MG63 (cell line): ENCODE data around the gene ANGPTL8. TPM values are rescaled to one million over a fixed set of nuclear protein-coding genes. Genes with fewer than 3 reads are reported as not detected.
A peak's percentile ranks its signal among the peaks of the same experiment; 100 is the strongest.

Experiments used
- DNase-seq: peaks from one replicate; pipeline ENCODE4 v3.0.0-alpha.2; 2020
- H3K27me3 ChIP-seq: fragments of 250-450 bp; sonication (Bioruptor Pico); 2 replicates; pipeline ENCODE4 v1.5.1; 2020; ENCODE audit warnings: mild to moderate bottlenecking, moderate library complexity
- H3K36me3 ChIP-seq: fragments of 250-450 bp; sonication (Bioruptor Pico); 2 replicates; pipeline ENCODE4 v1.5.1; 2020; ENCODE audit warnings: mild to moderate bottlenecking, moderate library complexity
- H3K4me3 ChIP-seq: fragments of 250-450 bp; sonication (Bioruptor Pico); 2 replicates; pipeline ENCODE4 v1.5.1; 2020; ENCODE audit warnings: mild to moderate bottlenecking, moderate library complexity
- H3K9me3 ChIP-seq: fragments of 250-450 bp; sonication (Bioruptor Pico); 2 replicates; pipeline ENCODE4 v1.5.1; 2020; ENCODE audit warnings: mild to moderate bottlenecking, moderate library complexity
- total RNA-seq: library from RNA; depleted of rRNA; stranded (reverse); fragments of >200 nt; shearing (Covaris generic); gene quantifications from 2 replicates; pipeline ENCODE4 v1.2.3, GENCODE V29; 2014; ENCODE audit warnings: low replicate concordance

ANGPTL8 gene
- total RNA-seq, 1 experiment from 2014 or later: not detected

DNA sequence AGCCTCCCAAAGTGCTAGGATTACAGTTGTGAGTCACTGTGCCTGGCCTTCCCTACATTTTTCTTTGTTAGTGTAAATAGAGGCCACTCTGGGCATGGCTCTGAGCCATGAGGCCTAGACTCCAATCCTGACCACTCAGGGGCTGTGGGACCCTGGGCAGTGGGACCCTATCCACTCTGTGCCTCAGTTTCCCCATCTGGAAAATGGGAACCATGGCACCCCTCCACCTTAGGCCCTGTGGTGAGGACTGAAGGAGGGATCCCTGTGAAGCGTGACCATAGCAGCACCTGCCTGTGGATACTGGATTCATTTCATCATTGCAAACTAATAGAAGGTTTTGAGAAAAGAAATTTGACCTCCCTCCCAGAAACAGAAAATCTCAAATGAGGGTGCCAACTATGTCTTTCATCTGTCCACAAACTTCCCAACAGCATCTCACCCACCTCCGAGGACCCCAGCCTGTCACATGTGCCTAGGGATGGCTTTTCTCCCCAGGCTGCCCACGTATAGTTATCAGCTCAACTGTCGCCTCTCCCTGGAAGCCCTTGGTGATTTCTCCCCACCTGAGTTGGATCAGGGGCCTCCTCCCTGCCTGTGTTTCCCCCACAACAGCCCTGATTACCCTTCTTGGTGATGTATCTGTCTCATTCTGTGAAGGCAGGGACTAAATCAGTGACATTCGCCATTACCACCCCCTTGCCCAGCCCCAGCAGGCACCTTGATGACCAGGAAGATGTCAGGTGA lies 5.6 kb downstream of the ANGPTL8 start:
- H3K9me3 ChIP-seq: no peaks in the 10 kb centered on the region
- peaks cover 9% of the 10 kb centered on the region for H3K36me3 ChIP-seq
- no peak overlapping the region for H3K4me3 ChIP-seq
- no peaks in the 10 kb centered on the region for H3K27me3 ChIP-seq
- DNase-seq: peak; percentile 38

DNA sequence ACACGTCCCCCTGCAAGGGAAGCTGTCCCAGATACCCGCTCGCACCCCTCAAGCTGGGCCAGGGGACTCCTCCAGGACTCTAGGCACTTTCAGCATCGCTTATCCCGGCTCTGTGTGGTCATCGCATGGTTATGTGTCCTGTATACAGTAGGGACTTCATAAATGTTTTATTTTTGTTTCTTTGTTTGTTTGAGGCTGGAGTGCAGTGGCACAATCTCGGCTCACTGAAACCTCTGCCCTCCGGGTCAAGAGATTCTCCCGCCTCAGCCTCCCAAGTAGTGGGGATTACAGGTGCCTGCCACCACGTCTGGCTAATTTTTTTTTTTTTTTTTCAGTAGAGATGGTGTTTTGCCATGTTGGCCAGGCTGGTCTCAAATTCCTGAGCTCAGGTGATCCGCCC lies 7.5 kb downstream of the ANGPTL8 start:
- Histone ChIP-seq H3K36me3 (peaks cover 22% of the 10 kb centered on the region), H3K9me3 (no peaks in the 10 kb centered on the region), H3K27me3 (no peaks in the 10 kb centered on the region), H3K4me3 (no peak overlapping the region)
- DNase-seq: no peak

DNA sequence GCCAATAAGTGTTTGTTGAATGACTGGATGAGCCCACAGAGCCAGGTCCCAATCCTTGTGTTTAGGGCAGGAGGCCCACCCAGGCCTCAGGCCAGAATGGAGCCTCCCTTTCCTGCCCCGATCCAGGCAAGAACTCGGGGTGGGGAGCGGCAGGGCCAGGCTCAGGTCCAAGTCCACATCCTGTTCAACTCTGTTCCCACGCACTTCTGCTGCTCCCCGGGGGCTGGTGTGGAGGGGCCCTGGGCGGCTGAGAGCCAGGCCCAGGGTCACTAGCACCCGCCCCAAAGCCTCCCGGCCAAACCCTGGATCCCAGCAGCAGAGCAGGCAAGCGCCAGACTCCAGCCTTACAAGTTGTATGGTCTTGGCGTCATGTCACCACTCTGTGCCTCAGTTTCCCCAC lies 8.0 kb downstream of the ANGPTL8 start:
- peaks cover 22% of the 10 kb centered on the region for H3K36me3 ChIP-seq
- no peak for DNase-seq
- no peaks in the 10 kb centered on the region for H3K9me3 ChIP-seq
- no peak overlapping the region for H3K4me3 ChIP-seq
- H3K27me3 ChIP-seq: no peaks in the 10 kb centered on the region

DNA sequence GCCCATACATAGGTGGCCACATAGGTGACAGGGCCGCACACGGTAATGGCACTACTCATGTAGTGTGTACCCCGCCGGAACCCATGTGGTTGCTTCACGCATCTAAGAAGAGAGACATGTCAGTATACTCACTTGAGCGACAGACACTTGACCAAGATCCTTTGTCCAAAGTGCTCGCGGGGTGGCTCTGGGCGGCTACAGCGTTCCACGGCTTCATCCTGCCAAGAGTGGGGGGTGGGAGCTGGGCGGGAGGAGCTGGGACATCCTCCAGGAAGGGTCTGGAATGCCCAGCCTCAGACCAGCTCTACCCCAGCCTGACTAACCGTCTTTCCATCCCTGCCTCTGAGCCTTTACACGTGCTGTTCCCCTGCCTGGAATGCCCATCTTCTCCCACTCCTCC lies 8.5 kb downstream of the ANGPTL8 start:
- no peak for DNase-seq
- H3K27me3 ChIP-seq: no peaks in the 10 kb centered on the region
- peaks cover 22% of the 10 kb centered on the region for H3K36me3 ChIP-seq

DNA sequence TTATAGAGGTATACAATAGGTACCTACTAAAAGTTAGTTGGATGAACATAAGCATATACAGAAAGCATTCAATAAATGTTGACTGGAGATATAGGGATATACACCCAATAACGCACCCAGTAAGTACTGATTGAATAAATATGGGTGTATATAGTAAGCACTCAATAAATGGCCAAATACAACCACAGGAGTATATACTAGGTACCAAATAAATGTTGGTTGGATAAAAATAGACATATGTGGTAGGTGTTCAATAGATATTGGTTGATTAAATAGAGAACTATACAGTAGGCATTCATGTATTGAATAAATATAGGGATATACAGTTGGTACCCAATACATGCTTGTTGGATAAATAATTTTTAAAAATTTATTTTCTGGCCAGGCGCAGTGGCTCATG lies 9.4 kb downstream of the ANGPTL8 start:
- no peak for DNase-seq
- Histone ChIP-seq H3K27me3 (no peaks in the 10 kb centered on the region), H3K36me3 (peaks cover 22% of the 10 kb centered on the region), H3K4me3 (no peak overlapping the region), H3K9me3 (no peaks in the 10 kb centered on the region)

More for the DNA sequence above, 8.5 kb downstream of the ANGPTL8 start:
- Histone ChIP-seq H3K9me3 (no peaks in the 10 kb centered on the region), H3K4me3 (no peak overlapping the region)

DNA sequence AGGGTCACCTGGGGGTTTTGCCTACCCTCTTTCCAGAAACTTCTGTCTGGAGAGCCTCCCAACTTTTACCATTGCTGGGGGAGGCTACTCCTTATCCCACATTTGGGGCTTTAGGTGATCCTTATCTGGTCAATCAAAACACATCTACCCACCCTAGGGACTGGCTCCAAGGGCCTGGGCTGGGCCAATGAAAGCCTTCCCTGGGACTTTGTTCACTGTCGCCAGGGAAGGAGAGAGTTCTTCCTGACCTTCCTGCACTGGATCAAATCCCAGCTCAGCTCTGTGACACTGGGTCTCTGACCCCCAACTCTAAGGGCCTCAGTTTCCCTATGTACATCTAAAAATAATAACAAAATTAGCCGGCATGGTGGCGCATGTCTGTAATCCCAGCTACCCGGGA lies 11.8 kb downstream of the ANGPTL8 start:
- Histone ChIP-seq H3K27me3 (no peaks in the 10 kb centered on the region), H3K9me3 (no peaks in the 10 kb centered on the region)
- DNase-seq: no peak

DNA sequence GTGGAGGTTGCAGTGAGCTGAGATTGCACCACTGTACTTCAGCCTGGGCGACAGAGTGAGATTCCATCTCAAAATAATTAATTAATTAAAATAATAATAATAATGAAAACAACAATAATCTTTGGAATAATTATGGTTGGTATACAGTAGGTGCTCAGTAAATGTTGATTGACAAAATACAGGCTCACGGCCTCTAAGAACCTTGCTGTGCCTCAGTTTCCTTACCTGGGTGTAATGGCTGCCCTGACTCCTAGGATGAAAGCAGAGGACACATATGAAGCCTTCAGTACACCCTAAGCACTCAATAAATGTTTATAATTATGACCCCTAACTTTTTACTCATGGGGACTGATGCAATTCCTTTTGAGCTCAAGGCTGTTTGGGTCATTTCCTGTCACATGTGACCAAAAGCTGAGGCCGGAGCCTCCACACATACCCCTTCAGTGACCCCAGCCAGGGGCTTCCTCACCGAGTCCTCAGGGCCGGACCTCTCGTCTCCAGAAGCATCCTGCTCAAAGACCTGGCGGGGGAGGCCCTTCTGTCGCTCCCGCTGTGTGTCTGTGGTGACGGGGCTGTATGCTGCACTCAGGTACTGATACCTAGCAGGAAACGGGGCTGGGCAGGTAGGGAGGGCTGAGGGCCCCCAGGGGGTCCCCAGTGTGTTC lies 12.4 kb downstream of the ANGPTL8 start:
- Histone ChIP-seq H3K4me3 (no peak overlapping the region), H3K27me3 (no peaks in the 10 kb centered on the region), H3K36me3 (peaks cover 17% of the 10 kb centered on the region), H3K9me3 (no peaks in the 10 kb centered on the region)
- no peak for DNase-seq

More for the DNA sequence above, 11.8 kb downstream of the ANGPTL8 start:
- Histone ChIP-seq H3K4me3 (no peak overlapping the region), H3K36me3 (peaks cover 17% of the 10 kb centered on the region)

DNA sequence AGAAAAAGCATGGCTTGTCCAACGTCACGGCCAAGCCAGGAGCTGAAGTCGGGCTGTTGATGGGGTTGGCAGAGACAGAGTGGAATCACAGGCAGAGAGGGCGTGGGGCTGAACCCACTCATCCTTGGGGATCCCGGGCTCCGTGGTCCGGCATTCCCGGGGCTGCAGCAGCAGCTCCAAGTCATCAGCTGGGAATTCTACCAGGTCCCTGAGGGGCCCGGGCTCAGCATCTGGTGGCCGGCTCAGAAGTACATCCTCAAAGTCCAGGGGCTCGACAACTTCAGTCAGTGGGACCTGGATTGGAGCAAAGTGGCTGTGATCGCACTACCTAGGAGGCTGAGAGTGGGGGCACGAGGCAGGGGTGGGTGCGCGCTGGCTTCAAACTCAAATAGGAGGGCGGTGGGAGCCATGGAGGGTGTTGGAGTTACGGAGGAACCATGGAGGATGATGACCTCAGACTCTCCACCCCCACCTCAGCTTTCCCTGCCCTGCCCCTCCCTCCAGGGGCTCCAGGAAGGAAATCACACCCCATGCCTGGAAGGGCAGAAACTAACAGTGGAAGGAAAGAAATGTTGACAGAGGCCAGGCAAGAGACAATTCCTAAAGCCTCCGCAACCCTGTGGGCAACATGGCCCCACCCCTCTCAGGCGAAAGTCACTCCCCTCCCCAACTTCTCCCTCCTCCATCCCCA lies 13.4 kb downstream of the ANGPTL8 start:
- no peak overlapping the region for H3K4me3 ChIP-seq
- no peaks in the 10 kb centered on the region for H3K27me3 ChIP-seq
- H3K9me3 ChIP-seq: no peaks in the 10 kb centered on the region
- DNase-seq: no peak
- peaks cover 16% of the 10 kb centered on the region for H3K36me3 ChIP-seq

DNA sequence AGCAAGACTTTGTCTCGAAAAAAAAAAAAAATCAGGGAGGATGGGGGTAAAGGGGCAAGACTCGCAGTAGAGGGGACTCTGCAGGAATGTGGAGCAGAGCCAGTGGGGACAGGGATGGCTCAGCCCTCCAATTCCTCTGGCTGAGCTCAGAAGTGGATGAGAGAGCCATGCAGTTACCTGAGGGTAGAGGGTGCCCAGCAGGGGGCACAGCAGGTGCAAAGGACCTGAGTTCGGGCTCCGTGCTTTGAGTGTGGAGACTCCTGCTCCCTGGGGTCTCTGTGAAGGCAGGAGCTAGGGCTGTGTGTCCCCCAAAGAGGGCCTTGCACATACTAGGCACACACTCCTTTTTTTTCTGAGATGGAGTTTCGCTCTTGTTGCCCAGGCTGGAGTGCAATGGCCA lies 15.2 kb downstream of the ANGPTL8 start:
- Histone ChIP-seq H3K36me3 (peaks cover 13% of the 10 kb centered on the region), H3K4me3 (no peak overlapping the region), H3K27me3 (no peaks in the 10 kb centered on the region), H3K9me3 (no peaks in the 10 kb centered on the region)
- DNase-seq: no peak

DNA sequence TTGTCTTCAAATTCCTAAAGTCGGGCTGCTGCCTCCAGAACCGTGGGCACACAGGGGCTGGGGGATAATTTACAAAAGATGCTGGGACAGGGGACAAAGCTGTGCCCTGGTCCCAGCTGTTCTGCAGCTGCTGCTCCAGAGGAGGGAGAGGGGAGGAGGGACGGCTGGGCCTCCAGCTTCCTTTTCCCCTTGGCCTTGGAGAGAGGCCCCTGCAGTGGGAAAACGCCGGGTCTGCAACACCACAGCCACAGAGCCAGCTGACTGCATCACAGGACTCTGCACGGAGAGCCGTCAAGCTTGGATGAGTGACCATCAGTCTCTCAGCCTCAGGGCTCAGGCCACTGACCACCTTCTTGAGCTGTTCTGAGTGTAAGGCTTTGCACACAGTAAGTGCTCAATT lies 16.8 kb downstream of the ANGPTL8 start:
- Histone ChIP-seq H3K4me3 (no peak overlapping the region), H3K9me3 (no peaks in the 10 kb centered on the region), H3K36me3 (peaks cover 6% of the 10 kb centered on the region), H3K27me3 (no peaks in the 10 kb centered on the region)
- no peak for DNase-seq

DNA sequence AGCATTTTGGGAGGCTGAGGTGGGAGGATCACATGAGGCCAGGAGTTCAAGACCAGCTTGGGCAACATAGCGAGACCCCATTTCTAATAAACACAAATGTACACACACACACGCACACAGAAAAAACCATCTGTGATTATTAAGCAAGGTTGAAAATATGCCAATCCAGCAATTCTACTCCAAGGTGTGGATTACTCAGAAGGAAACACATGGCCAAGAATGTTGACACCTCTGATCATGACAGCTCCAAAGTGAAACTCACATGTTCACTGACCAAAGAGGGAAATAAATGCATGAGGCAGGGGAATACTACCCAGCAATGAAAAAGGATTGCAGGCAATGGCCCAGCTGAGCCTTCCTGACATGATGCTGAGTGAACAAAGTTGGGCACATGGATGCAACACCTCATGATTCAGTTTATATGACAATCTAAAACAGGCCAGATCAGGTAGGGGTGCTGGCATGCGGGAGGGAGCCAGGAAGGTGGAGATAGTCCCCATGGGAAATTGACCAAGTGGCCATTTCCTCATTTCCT lies 18.5 kb downstream of the ANGPTL8 start:
- Histone ChIP-seq H3K4me3 (no peak overlapping the region), H3K9me3 (no peaks in the 10 kb centered on the region), H3K36me3 (no peaks in the 10 kb centered on the region), H3K27me3 (no peaks in the 10 kb centered on the region)
- DNase-seq: no peak

DNA sequence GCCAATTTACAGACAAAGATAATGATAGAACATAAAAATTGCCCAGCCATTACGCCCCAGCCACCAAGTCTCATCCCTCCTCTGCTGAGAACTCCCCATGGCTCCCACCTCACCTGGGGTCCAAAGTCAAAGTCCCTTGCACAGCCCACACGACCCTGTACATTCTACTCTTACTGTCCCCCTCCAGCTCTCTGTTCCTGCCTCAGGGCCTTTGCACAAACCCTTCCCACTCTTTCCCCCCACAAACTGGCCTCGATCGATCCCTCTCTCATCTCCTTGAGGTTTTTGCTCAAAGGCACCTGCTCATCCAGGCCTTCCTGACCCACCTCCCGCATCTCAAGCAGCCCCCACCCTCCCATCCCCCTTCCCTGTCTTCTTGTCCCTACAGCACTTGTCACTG lies 21.6 kb downstream of the ANGPTL8 start:
- Histone ChIP-seq H3K9me3 (no peaks in the 10 kb centered on the region), H3K27me3 (no peaks in the 10 kb centered on the region), H3K36me3 (no peaks in the 10 kb centered on the region), H3K4me3 (no peak overlapping the region)
- no peak for DNase-seq

DNA sequence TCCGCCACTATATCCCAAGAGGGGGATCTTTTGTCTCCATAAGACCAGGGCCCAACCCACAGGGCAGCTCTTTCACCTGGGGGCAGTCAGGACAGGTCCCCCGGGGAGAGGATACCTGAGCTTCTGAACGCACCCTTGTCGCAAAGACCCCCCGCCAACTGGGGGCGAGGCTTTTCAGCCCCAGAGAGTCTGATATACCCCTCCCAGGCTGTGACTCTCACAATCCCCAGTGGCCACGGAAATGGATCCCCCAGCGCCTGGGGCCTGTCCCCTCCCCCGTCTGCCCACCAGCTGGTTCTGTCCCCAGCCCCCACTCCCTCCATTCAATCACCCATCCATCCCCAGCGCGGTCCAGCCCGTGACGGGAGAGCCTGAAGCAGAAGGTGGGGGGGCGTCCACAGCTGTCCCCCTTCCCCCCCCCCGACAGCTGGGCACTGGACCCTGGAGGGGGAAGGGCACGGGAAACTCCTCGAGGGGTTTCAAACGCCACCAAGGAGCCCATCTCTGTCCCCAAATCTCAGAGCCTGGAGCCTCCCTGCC lies 22.1 kb downstream of the ANGPTL8 start:
- Histone ChIP-seq H3K4me3 (peak overlapping the region; percentile 83), H3K36me3 (no peaks in the 10 kb centered on the region), H3K9me3 (no peaks in the 10 kb centered on the region), H3K27me3 (no peaks in the 10 kb centered on the region)
- no peak for DNase-seq

DNA sequence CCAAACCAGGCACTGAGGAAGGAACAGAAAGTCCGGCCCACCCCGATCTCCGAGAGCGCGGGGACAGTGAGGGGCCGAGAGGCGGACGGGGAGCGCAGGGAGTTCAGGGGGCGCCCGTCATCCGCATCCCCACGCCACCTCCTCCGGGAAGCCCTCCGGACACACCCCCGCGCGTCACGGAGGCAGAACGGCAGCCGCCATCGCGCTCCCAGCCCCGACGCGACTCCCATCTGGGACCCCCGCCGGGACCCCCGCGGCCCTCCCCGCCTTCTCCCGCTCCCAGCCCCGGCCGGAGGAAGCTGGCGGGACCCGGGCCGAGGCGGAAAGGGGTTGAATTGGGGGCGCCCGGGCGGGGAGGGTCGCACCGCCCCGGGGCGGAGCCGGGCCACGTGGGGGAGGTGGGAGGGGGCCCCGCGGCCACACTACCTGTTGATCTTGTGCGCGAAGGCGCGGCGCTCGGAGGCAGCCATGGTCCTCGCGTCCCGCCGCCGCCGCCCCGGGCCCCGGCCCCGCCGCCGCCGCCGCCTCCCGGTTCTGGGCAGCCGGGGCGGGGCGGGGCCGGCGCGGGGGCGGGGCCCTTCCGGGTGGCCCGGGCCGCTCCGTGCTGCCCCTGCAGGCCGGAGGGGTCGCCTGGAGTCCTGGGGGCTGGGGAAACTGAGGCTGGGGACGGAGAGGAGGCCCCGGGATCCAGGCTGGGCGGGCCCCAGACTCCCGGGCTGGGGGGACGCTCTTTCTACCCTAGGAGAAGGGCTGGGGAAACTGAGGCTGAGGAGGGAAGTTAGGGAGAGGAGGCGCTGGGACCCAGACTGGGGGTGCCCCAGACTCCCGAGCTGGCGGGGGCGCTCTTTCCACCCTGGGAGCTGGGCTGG lies 22.8 kb downstream of the ANGPTL8 start, which contains the start of gene DOCK6:
Gene DOCK6 (minus strand): TSS at position 554 of the 869 bp plus-strand sequence. CDS start 84 bp downstream, at position 470.
- Histone ChIP-seq H3K36me3 (no peaks in the 10 kb centered on the region), H3K27me3 (no peaks in the 10 kb centered on the region), H3K4me3 (peak within 1 kb of the TSS; percentile 83), H3K9me3 (no peaks in the 10 kb centered on the region)
- DNase-seq: peak; percentile 64

DNA sequence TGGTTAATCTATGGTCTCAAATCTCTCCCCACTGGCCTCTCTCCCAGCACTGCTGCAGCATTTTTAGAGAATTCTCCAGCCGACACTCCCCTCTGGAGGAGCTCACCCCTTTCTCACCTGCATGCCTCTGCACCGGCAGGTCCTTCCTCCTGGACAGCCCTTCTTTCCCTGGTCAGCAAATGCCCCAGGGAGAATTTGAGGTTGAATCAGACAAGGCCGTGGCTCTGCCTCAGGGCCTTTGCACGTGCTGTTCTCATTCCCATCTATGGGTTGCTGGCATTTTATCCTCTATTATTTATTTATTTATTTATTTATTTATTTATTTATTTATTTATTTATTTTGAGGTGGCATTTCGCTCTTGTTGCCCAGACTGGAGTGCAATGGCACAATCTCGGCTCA lies 24.3 kb downstream of the ANGPTL8 start:
- no peaks in the 10 kb centered on the region for H3K27me3 ChIP-seq
- no peaks in the 10 kb centered on the region for H3K9me3 ChIP-seq
- H3K36me3 ChIP-seq: no peaks in the 10 kb centered on the region
- H3K4me3 ChIP-seq: no peak overlapping the region
- DNase-seq: no peak

DNA sequence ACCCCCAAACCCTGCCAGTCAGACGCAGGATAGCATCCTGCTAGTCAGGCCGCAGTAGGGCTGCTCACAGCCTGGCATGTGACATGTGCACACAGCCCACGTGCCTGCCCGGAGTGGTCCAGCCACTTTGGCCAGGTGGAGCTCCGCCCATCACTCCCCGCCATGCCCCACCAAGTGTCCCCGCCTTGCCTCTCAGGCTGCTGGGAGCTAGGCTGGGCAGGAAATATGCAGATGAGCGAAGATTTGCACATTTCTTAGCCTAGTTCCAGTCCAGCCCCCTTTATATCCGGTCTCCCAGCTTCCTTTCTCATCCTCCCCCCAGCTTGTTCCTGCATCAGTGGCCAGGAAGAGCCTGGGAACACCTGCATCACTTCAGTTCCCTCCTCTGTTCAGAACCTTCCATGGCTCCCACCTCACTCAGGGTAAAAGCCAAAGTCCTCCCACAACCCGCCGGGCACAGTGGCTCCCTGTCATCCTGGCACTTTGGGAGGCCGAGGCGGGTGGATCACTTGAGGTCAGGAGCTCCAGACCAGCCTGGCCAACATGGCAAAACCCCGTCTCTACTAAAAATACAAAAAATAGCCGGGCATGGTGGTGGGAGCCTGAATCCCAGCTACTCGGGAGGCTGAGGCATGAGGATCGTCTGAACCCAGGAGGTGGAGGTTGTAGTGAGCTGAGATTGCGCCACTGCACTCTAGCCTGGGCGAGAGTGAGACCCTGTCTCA lies 25.2 kb downstream of the ANGPTL8 start:
- Histone ChIP-seq H3K27me3 (no peaks in the 10 kb centered on the region), H3K36me3 (no peaks in the 10 kb centered on the region), H3K4me3 (no peak overlapping the region), H3K9me3 (no peaks in the 10 kb centered on the region)
- DNase-seq: no peak
